Islet of Langerhans (tissue), 1 donor: ENCODE data around the gene UBR4.

Experiments
- FAIRE-seq: peaks from one replicate; lab custom pipeline; 2011; peaks lifted over from hg19 to GRCh38; lab: Jason Lieb, UNC

Gene UBR4

DNA sequence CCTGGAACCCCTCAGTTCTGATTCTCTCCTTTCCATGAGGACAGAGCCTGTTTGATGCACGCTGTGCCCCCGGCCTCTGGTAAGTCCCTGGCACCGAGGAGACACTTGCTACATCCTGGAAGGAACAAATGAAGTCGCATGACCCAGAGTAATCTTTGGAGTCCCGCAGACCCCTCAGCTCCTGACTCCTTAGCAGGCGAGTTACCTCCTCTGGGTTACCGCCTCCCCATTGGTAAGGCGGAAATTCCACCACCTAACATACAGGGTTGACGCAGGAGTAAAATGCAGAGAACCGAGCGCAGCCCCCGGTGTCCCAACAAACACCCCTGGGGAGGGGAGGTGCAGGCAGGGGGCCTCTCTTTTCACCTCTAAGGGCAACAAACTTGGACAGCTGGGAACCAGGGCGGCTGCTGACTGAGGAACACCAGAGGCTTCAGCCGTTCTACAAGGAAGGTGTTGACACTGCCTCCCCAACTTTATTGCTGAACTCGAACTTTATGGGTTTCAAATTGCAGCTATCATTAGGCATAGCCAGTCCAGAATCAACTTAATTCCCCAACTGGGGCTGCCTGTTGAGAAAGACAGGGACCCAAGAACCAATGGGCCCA is 138.3 kb downstream of the UBR4 start:
- FAIRE-seq = no peak

- no peak for FAIRE-seq
Observed at GRCh38 chr1:19070891-19071621, 139.0 kb downstream of the UBR4 start.

DNA sequence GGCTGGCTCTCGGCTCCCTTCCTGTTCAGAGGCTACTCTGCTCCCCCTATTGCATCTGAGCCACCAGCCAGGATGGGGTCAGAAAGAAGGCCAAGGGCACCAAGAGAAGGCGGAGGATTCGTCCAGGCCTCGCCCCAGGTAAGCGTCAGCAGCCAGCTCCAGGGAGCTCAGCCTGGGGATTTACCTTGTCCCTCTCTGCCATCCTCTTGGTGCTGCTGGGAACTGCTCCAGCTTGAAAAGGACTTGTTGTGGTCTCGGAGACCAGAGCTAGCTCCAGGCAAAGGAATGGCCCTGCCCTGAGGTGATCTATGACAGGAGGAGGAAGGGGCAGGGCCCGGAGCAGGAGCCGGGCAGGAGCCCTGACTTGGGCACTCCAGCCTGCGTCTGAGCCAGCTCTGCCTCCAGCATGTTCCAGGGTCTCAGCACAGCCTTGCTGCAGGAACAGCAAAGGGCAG is 139.8 kb downstream of the UBR4 start:
- FAIRE-seq = no peak

GRCh38 chr1:19068639-19069276 is 141.3 kb downstream of the UBR4 start:
- no peak for FAIRE-seq

GRCh38 chr1:19067912-19068638 is 142.0 kb downstream of the UBR4 start:
- no peak for FAIRE-seq

- no peak for FAIRE-seq
Observed at GRCh38 chr1:19067182-19067911, 142.7 kb downstream of the UBR4 start.

DNA sequence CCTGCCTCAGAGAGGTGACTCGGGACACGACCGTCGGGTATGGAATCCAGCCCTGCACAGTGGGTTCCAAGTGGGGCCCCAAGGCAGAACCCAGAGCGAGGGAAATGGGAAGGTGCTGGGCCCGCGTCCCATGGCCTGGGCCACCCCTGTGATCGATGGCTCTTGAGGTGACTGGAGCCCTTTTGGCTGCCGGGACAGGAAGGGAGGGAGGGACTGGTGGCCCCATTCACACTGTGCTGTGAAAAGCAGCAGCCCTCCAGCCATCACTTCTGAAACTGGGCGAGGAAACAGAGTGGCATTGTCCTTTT is 143.2 kb downstream of the UBR4 start:
- no peak for FAIRE-seq

- FAIRE-seq = no peak
Observed at GRCh38 chr1:19066248-19066873, 143.7 kb downstream of the UBR4 start.

DNA sequence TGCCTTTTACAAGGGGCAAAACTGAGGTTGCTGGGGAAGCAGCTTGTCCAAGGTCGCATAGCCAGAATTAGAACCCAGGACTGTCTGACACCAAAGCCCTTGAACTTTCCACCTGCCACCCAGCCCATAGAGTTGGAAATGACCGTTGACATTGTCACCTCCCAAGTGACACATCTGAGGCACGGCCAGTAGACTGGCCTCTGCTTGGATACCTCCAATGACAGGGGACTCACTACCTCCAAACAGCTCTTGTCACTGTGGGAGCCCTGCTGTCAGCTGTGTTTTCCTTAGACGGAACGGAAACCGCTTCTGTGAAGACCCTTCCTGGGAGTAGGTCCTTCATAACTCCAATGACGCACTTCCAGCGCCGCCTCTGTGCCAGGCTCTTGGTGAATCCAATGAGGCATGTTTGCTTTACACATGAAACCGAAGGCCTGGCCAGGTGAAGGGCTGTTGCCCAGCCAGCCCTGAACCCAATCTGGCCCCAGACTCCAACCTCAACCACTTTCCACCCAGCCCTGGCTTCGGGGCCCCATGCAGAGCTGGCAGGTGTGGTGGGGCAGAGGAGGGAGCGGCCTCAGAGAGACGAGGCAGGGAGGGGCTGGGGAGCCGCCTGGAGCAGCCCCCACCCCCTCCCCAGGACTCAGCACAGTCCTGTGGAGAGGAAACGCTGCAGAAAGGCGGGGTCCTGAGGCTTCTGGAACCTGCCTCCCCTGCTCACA is 144.4 kb downstream of the UBR4 start:
- no peak for FAIRE-seq

- no peak for FAIRE-seq
Observed at GRCh38 chr1:19064906-19065450, 145.1 kb downstream of the UBR4 start.

DNA sequence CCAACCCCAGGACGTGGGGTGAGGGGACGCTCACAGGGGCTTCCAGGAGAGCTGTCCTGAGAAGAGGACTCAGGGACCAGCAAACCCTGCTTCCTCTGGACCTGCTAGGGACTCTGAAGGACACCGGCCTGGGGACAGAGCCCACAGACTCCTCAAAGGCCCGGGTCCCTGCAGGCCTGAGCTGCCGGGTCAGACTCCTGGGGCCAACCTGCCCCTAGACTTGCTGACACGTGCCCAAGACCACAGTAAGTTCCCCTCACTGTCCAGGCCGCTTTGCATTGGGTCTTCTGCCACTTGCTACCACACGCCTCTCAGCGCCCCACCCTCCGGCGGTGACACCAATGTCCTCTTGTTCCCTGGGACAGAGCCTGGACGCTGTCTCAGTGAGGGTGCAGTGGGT is 146.9 kb downstream of the UBR4 start:
- no peak for FAIRE-seq

DNA sequence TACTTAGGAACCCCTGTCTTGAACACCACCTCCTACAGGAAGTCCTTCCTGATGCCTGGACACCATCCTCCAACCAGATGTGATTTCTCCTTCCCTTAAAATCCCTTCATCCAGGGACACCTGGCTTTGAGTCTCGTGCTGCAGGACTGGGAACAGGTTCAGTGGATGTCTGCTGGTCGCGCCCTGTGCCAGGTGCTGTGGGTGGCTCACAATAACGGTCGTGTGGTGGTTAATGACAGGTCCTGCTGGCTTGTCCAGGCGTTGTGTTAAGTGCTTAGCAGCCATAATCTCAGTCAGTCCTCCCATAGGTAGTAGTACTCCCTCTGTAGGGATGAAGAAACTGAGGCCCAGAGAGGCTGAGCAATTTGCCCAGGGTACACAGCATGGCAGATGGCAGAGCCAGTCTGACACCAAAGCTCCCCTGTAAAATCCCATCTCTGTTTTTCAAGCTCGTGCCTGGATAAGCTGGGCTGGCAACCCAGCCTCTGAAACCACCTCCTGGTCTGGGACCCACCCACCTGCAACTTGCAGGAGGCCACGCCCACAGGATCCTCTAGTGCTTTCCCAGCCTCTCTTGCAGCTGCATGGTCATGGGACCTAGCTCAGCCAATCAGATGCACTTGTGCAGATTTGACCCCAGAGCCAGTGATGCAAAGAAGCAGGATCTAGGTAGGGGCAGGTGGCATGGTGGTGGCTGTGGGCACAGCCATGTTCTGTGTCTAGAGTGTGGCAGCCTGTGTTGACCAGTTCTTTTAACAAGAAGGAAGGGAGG is 147.6 kb downstream of the UBR4 start:
- no peak for FAIRE-seq

DNA sequence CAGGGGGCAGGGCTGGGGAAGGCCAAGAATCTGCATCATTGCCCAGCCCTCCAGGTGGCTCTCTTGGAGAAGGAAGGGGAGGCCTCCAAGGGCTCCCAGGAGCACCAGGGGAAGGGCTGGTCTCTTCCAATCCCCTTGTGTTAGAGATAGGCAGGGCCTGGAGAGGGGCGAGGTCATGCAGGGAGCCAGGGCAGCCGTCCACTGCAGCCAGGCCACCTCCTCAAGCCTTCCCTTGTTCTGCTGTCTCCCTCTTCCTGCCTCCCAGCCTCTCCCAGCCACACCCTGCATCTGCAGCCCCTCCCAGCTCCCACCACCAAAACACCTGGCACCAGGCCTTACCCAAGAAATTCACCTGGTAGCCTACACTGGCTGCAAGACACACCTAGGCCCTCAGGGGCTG is 148.3 kb downstream of the UBR4 start:
- no peak for FAIRE-seq

GRCh38 chr1:19061343-19061742 is 148.7 kb downstream of the UBR4 start:
- FAIRE-seq = no peak

- no peak for FAIRE-seq
Observed at GRCh38 chr1:19059773-19060172, 150.3 kb downstream of the UBR4 start.

- FAIRE-seq = no peak
Observed at GRCh38 chr1:19058476-19058797, 151.6 kb downstream of the UBR4 start.

- FAIRE-seq = no peak
Observed at GRCh38 chr1:19057784-19058475, 152.1 kb downstream of the UBR4 start.

GRCh38 chr1:19057182-19057779 is 152.8 kb downstream of the UBR4 start:
- no peak for FAIRE-seq

- no peak for FAIRE-seq
Observed at GRCh38 chr1:19055701-19056100, 154.4 kb downstream of the UBR4 start.
